ENCODE measurements around the gene MAP7.

- TF ChIP-seq CTCF (conservative IDR thresholded peaks at IDR 0.05) (no peak), ZFX (IDR thresholded peaks at IDR 0.05) (no peak)
Observed at GRCh38 chr6:136361787-136362186, 188.4 kb downstream of the MAP7 start.
